GM19023 (cell line): Measurements from ENCODE around the gene SEMA6A.

Experiments used
- ATAC-seq: cut with Tn5 transposase; IDR thresholded peaks from one replicate; pipeline ENCODE4 v1.9.1; 2021; ENCODE audit warnings: mild to moderate bottlenecking, moderate library complexity; ENCODE audit not compliant: unreplicated experiment

The SEMA6A gene

GRCh38 chr5:116415182-116415581 is 159.4 kb downstream of the SEMA6A start:
- ATAC-seq, result no peak

- ATAC-seq, result no peak
These were observed 163.5 kb downstream of the SEMA6A start for GRCh38 chr5:116411101-116411571.

- ATAC-seq, result no peak
These were observed 164.2 kb downstream of the SEMA6A start for GRCh38 chr5:116410336-116410890.

GRCh38 chr5:116409591-116410296 is 164.9 kb downstream of the SEMA6A start:
- ATAC-seq, result no peak

- no peak for ATAC-seq
These were observed 168.1 kb downstream of the SEMA6A start for GRCh38 chr5:116406306-116407041.

- no peak for ATAC-seq
These were observed 169.8 kb downstream of the SEMA6A start for GRCh38 chr5:116404792-116405191.

GRCh38 chr5:116404016-116404415 is 170.6 kb downstream of the SEMA6A start:
- no peak for ATAC-seq

GRCh38 chr5:116402235-116402634 is 172.4 kb downstream of the SEMA6A start:
- no peak for ATAC-seq

GRCh38 chr5:116401576-116401975 is 173.0 kb downstream of the SEMA6A start:
- no peak for ATAC-seq

GRCh38 chr5:116396476-116397099 is 178.0 kb downstream of the SEMA6A start:
- ATAC-seq, result no peak

- no peak for ATAC-seq
These were observed 178.9 kb downstream of the SEMA6A start for GRCh38 chr5:116395631-116396203.

GRCh38 chr5:116395226-116395625 is 179.4 kb downstream of the SEMA6A start:
- no peak for ATAC-seq

GRCh38 chr5:116394186-116394867 is 180.3 kb downstream of the SEMA6A start:
- ATAC-seq, result no peak
